ENCODE data around the gene ZNF20.
A peak's percentile ranks its signal among the peaks of the same experiment; 100 is the strongest.
"Not testable (repeated sequence)": the region's sequence is repeated elsewhere in the genome, so short reads cannot be mapped to it uniquely, and the experiment has no call there.

Gene ZNF20

GRCh38 chr19:12098040-12098439 is 42.1 kb downstream of the ZNF20 start:
- no peak for DNase-seq (ENCODE audit: low read depth, low spot score)
- TF ChIP-seq FOXP2 (optimal IDR thresholded peaks at IDR 0.05; ENCODE audit: control extremely low read depth, extremely low read length, insufficient read depth) (no peak), EZH2 (IDR thresholded peaks at IDR 0.05) (no peak), POLR2AphosphoS5 (IDR thresholded peaks at IDR 0.05; ENCODE audit: borderline replicate concordance, low read depth, low read length) (no peak)
- Histone ChIP-seq H3K36me3 (ENCODE audit: insufficient read depth, low read length) (peaks cover 9% of the 10 kb centered on the region; the same call in 1 of the 2 replicates), H3K27ac (no peak overlapping the region), H3K9ac (ENCODE audit: insufficient read length) (no peak overlapping the region), H3K4me3 (no peak overlapping the region), H3K9me3 (ENCODE audit: low read depth, low read length) (no peaks in the 10 kb centered on the region)

GRCh38 chr19:12095111-12095790 is 44.9 kb downstream of the ZNF20 start:
- no peak for TF ChIP-seq FOXP2 (optimal IDR thresholded peaks at IDR 0.05; ENCODE audit: control extremely low read depth, extremely low read length, insufficient read depth)
- TF ChIP-seq POLR2AphosphoS5 (IDR thresholded peaks at IDR 0.05; ENCODE audit: borderline replicate concordance, low read depth, low read length): no peak
- no peak for TF ChIP-seq EZH2 (IDR thresholded peaks at IDR 0.05)
- DNase-seq (ENCODE audit: low read depth, low spot score): no peak
- Histone ChIP-seq H3K4me3 (no peak overlapping the region), H3K9ac (ENCODE audit: insufficient read length) (no peak overlapping the region), H3K9me3 (ENCODE audit: low read depth, low read length) (no peaks in the 10 kb centered on the region), H3K27ac (no peak overlapping the region), H3K36me3 (ENCODE audit: insufficient read depth, low read length) (peaks cover 9% of the 10 kb centered on the region; the same call in 1 of the 2 replicates)

- TF ChIP-seq POLR2AphosphoS5 (IDR thresholded peaks at IDR 0.05; ENCODE audit: borderline replicate concordance, low read depth, low read length) (no peak), EZH2 (IDR thresholded peaks at IDR 0.05) (no peak), FOXP2 (optimal IDR thresholded peaks at IDR 0.05; ENCODE audit: control extremely low read depth, extremely low read length, insufficient read depth) (no peak)
- no peak for DNase-seq (ENCODE audit: low read depth, low spot score)
- Histone ChIP-seq H3K9ac (ENCODE audit: insufficient read length) (no peak overlapping the region), H3K36me3 (ENCODE audit: insufficient read depth, low read length) (peaks cover 9% of the 10 kb centered on the region; the same call in 1 of the 2 replicates), H3K27ac (no peak overlapping the region), H3K4me3 (no peak overlapping the region), H3K9me3 (ENCODE audit: low read depth, low read length) (no peaks in the 10 kb centered on the region)
These were observed 46.4 kb downstream of the ZNF20 start for GRCh38 chr19:12093777-12094176.

GRCh38 chr19:12092956-12093355 is 47.2 kb downstream of the ZNF20 start:
- Histone ChIP-seq H3K9ac (ENCODE audit: insufficient read length) (peak overlapping the region; percentile 82), H3K9me3 (ENCODE audit: low read depth, low read length) (no peaks in the 10 kb centered on the region), H3K27ac (no peak overlapping the region), H3K4me3 (peak overlapping the region; percentile 90), H3K36me3 (ENCODE audit: insufficient read depth, low read length) (peaks cover 7% of the 10 kb centered on the region; the same call in 1 of the 2 replicates)
- TF ChIP-seq EZH2 (IDR thresholded peaks at IDR 0.05) (no peak), POLR2AphosphoS5 (IDR thresholded peaks at IDR 0.05; ENCODE audit: borderline replicate concordance, low read depth, low read length) (no peak), FOXP2 (optimal IDR thresholded peaks at IDR 0.05; ENCODE audit: control extremely low read depth, extremely low read length, insufficient read depth) (no peak)
- DNase-seq (ENCODE audit: low read depth, low spot score): no peak

GRCh38 chr19:12092065-12092867 is 47.9 kb downstream of the ZNF20 start:
- Histone ChIP-seq H3K9ac (ENCODE audit: insufficient read length) (peak overlapping the region; percentile 82), H3K27ac (peak overlapping the region; percentile 86), H3K4me3 (peak overlapping the region; percentile 90), H3K36me3 (ENCODE audit: insufficient read depth, low read length) (peaks cover 5% of the 10 kb centered on the region; the same call in 1 of the 2 replicates), H3K9me3 (ENCODE audit: low read depth, low read length) (no peaks in the 10 kb centered on the region)
- TF ChIP-seq FOXP2 (optimal IDR thresholded peaks at IDR 0.05; ENCODE audit: control extremely low read depth, extremely low read length, insufficient read depth): no peak
- TF ChIP-seq EZH2 (IDR thresholded peaks at IDR 0.05): no peak
- peak; percentile 87 for TF ChIP-seq POLR2AphosphoS5 (IDR thresholded peaks at IDR 0.05; ENCODE audit: borderline replicate concordance, low read depth, low read length)
- DNase-seq (ENCODE audit: low read depth, low spot score): peak; percentile 26

GRCh38 chr19:12090807-12091206 is 49.3 kb downstream of the ZNF20 start:
- no peak overlapping the region for H3K4me3 ChIP-seq
- H3K9me3 ChIP-seq (ENCODE audit: low read depth, low read length): no peaks in the 10 kb centered on the region
- no peak overlapping the region for H3K27ac ChIP-seq
- peak; percentile 30 for DNase-seq (ENCODE audit: low read depth, low spot score)
- H3K36me3 ChIP-seq (ENCODE audit: insufficient read depth, low read length): peaks cover 5% of the 10 kb centered on the region; the same call in 1 of the 2 replicates
- TF ChIP-seq FOXP2 (optimal IDR thresholded peaks at IDR 0.05; ENCODE audit: control extremely low read depth, extremely low read length, insufficient read depth): no peak
- no peak for TF ChIP-seq EZH2 (IDR thresholded peaks at IDR 0.05)
- no peak for TF ChIP-seq POLR2AphosphoS5 (IDR thresholded peaks at IDR 0.05; ENCODE audit: borderline replicate concordance, low read depth, low read length)
- no peak overlapping the region for H3K9ac ChIP-seq (ENCODE audit: insufficient read length)

GRCh38 chr19:12085074-12085818 is 54.9 kb downstream of the ZNF20 start:
- Histone ChIP-seq H3K36me3 (ENCODE audit: insufficient read depth, low read length) (no peaks in the 10 kb centered on the region), H3K9me3 (ENCODE audit: low read depth, low read length) (no peaks in the 10 kb centered on the region), H3K27ac (no peak overlapping the region), H3K9ac (ENCODE audit: insufficient read length) (no peak overlapping the region), H3K4me3 (no peak overlapping the region)
- TF ChIP-seq EZH2 (IDR thresholded peaks at IDR 0.05) (no peak), FOXP2 (optimal IDR thresholded peaks at IDR 0.05; ENCODE audit: control extremely low read depth, extremely low read length, insufficient read depth) (no peak), POLR2AphosphoS5 (IDR thresholded peaks at IDR 0.05; ENCODE audit: borderline replicate concordance, low read depth, low read length) (no peak)
- DNase-seq (ENCODE audit: low read depth, low spot score): no peak

GRCh38 chr19:12083336-12083735 is 56.8 kb downstream of the ZNF20 start:
- not testable (repeated sequence) for H3K9me3 ChIP-seq (ENCODE audit: low read depth, low read length); DNase-seq (ENCODE audit: low read depth, low spot score); H3K27ac ChIP-seq; H3K4me3 ChIP-seq; H3K36me3 ChIP-seq (ENCODE audit: insufficient read depth, low read length); H3K9ac ChIP-seq (ENCODE audit: insufficient read length)
